ENCODE results near the gene CRTAP. TPM values are rescaled to one million over a fixed set of nuclear protein-coding genes. Genes with fewer than 3 reads are reported as not detected.

The CRTAP gene
- total RNA-seq, 2 donors from 2014 or later, result 164 to 166 TPM

DNA sequence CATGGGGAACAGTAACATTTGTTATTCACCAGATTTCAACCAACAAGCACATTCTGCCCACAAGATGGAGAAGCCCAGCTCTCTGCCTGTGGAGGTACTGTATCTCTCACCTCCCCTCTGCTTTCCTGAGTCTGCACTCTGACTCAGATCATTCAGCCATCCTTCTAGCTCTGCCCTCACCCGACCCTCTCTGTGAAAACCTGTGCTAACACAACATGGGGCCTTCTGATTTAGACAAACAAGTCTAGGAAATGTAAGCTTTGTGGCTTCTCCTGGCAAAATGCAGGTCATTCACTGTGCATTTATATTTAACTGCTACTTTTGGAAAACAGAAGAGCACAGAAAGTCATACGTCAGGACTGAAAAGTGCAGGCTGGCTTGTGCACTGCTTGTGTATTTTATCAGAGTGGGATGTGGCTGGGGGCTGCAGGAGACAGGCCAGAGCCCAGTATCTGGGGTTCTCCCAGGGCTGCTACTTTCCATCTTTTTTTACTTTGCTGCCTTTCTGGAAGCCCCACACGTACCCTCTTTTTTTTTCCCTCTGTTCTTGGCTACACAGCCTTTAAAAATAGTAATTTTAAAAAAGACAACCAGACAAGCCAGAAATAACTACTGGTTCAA is 54.0 kb downstream of the CRTAP start:
- Histone ChIP-seq H3K27me3 (ENCODE audit: control insufficient read depth, insufficient read depth, low read length, poor library complexity, severe bottlenecking) (no peaks in the 10 kb centered on the region), H3K9ac (ENCODE audit: extremely low read depth, low read length, poor library complexity, severe bottlenecking) (no peak overlapping the region), H3K9me3 (ENCODE audit: control insufficient read depth, low read length) (no peaks in the 10 kb centered on the region), H3K4me3 (ENCODE audit: low read length) (no peak overlapping the region), H3K27ac (ENCODE audit: low read depth, low read length) (no peak overlapping the region), H3K36me3 (ENCODE audit: control insufficient read depth, insufficient read depth, low read length) (no peaks in the 10 kb centered on the region), H3K4me1 (ENCODE audit: control insufficient read depth, insufficient read depth, low read length) (no peaks in the 10 kb centered on the region)
- no peak for TF ChIP-seq CTCF (conservative IDR thresholded peaks at IDR 0.05)
- Mint-ChIP-seq H3K27me3 (ENCODE audit: insufficient read depth) (no peaks in the 10 kb centered on the region), H3K4me1 (no peaks in the 10 kb centered on the region), H3K4me3 (no peak overlapping the region), H3K27ac (no peak overlapping the region), H3K36me3 (ENCODE audit: low read depth) (no peaks in the 10 kb centered on the region), H3K9me3 (no peaks in the 10 kb centered on the region)
- 77 to 91% methylated on average over 2 to 3 of the region's 3 CpGs for WGBS, 2 experiments (ENCODE audit: insufficient coverage in 1 of 2, insufficient read length in 1 of 2)
- no peak for DNase-seq

DNA sequence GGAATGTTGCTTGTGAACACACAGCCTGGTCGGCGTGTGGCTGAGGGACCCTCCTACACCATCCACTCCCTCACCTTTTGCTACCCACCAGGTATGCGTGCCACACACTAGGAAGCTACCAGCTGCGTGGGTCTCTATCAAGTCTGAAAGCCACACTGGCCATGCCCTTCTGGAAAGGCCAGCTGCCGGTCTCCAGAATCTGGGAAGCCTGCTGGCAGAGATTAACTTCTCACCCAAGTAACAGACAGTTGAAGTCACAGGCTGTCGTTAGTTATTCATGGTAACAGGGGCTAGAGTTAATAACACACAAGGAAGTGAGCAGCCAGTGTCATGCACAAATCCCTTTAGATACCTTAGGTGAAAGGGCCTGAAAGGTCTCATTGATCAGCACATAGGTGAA is 56.7 kb downstream of the CRTAP start:
- H3K9me3 ChIP-seq (ENCODE audit: control insufficient read depth, low read length), result no peaks in the 10 kb centered on the region
- no peak overlapping the region for H3K27ac Mint-ChIP-seq
- no peaks in the 10 kb centered on the region for H3K36me3 ChIP-seq (ENCODE audit: control insufficient read depth, insufficient read depth, low read length)
- no peaks in the 10 kb centered on the region for H3K27me3 ChIP-seq (ENCODE audit: control insufficient read depth, insufficient read depth, low read length, poor library complexity, severe bottlenecking)
- no peak overlapping the region for H3K4me3 Mint-ChIP-seq
- no peak overlapping the region for H3K9ac ChIP-seq (ENCODE audit: extremely low read depth, low read length, poor library complexity, severe bottlenecking)
- 95 to 98% methylated on average over 6 of the region's 6 CpGs for WGBS, 2 experiments (ENCODE audit: insufficient coverage in 1 of 2, insufficient read length in 1 of 2)
- no peak for TF ChIP-seq CTCF (conservative IDR thresholded peaks at IDR 0.05)
- no peak overlapping the region for H3K4me3 ChIP-seq (ENCODE audit: low read length)
- no peaks in the 10 kb centered on the region for H3K4me1 Mint-ChIP-seq
- DNase-seq, result no peak
- no peaks in the 10 kb centered on the region for H3K27me3 Mint-ChIP-seq (ENCODE audit: insufficient read depth)
- no peaks in the 10 kb centered on the region for H3K9me3 Mint-ChIP-seq
- H3K27ac ChIP-seq (ENCODE audit: low read depth, low read length), result no peak overlapping the region
- no peaks in the 10 kb centered on the region for H3K36me3 Mint-ChIP-seq (ENCODE audit: low read depth)
- H3K4me1 ChIP-seq (ENCODE audit: control insufficient read depth, insufficient read depth, low read length), result no peaks in the 10 kb centered on the region

DNA sequence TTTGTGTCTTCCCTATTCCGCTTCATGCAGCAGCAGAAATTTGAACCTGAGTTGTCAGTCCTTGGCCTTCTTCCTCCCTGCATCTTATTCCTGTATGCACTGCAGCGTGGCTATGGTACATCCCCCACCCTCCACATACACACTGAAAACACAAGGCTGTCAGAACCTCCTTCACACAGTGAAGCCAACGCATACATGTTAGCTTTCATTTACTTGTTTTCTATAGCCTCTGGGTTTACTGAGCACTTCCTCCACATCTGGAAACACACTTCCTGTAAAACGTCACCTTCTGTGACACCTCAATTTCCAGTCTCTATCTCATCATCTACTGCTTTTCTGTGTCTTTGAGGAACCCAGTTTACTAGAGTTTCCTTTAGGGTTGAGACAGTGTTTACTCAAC is 57.8 kb downstream of the CRTAP start:
- Mint-ChIP-seq H3K4me3 (no peak overlapping the region), H3K27me3 (ENCODE audit: insufficient read depth) (no peaks in the 10 kb centered on the region), H3K27ac (no peak overlapping the region), H3K36me3 (ENCODE audit: low read depth) (no peaks in the 10 kb centered on the region), H3K9me3 (no peaks in the 10 kb centered on the region), H3K4me1 (no peaks in the 10 kb centered on the region)
- WGBS, 2 experiments (ENCODE audit: insufficient coverage in 1 of 2, insufficient read length in 1 of 2), result 90 to 93% methylated on average over 4 of the region's 4 CpGs
- Histone ChIP-seq H3K4me3 (ENCODE audit: low read length) (no peak overlapping the region), H3K9me3 (ENCODE audit: control insufficient read depth, low read length) (no peaks in the 10 kb centered on the region), H3K36me3 (ENCODE audit: control insufficient read depth, insufficient read depth, low read length) (no peaks in the 10 kb centered on the region), H3K27ac (ENCODE audit: low read depth, low read length) (no peak overlapping the region), H3K9ac (ENCODE audit: extremely low read depth, low read length, poor library complexity, severe bottlenecking) (no peak overlapping the region), H3K27me3 (ENCODE audit: control insufficient read depth, insufficient read depth, low read length, poor library complexity, severe bottlenecking) (no peaks in the 10 kb centered on the region), H3K4me1 (ENCODE audit: control insufficient read depth, insufficient read depth, low read length) (no peaks in the 10 kb centered on the region)
- DNase-seq, result no peak
- no peak for TF ChIP-seq CTCF (conservative IDR thresholded peaks at IDR 0.05)
